ENCODE measurements around the gene RAB7B. TPM values are rescaled to one million over a fixed set of nuclear protein-coding genes. Genes with fewer than 3 reads are reported as not detected.

The RAB7B gene
- total and polyA plus RNA-seq, 4 experiments from 2014 or later: 0.78 to 1.2 TPM; not detected in 2

DNA sequence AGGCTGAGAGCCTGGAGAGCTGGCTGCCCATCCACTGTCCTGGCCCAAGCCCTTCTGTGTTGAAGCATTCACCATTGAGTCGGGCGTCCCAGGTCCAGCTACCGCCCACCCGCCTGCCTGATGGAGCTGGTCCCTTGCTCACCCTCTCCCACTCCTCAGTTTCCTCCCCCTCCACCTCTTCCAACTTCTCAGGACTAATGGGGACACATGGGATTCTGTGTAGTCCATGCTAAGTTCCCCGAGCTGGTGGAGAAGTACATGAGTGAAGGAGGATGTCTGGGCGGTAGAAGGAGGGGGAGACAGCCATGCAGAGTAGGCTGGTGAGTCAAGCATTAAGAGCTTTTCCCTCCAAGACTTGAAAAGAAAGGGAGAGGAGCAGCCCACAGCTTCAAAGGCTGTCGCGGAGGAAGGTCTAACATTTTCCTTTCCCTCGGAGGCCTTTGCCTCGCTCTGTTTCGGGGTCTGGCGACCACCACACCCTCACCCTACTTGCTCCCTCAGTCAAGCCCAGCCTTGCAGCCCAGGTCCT lies 60.5 kb downstream of the RAB7B start:
- ChIA-PET POLR2A (ENCODE audit: partially characterized antibody) (no interaction called here), CTCF (ENCODE audit: partially characterized antibody) (interaction anchor here (1.3 kb wide), 2 partner anchors 25 to 34 kb away, joined by 3 read pairs; no protein-coding TSS in a partner anchor)

DNA sequence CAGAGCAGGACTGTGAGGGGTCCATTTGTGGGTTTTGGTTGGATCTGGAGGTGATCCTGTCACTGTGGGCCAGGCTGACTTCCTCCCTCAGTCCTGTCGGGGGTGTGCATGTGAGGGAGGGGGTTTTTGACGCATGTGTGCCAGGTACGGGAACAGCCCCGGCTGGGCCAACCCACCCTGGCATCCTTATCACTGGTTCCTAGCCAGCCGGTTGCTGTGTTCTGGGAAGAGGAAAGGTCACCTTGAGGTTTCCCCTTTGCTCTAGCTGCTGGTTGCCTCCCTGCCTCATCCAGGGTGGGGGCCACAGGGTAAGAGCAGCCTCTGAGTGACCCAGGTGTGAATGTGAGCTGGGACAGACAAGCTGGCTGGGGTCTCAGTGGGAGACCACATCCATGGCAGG lies 62.5 kb downstream of the RAB7B start:
- CTCF ChIA-PET (ENCODE audit: partially characterized antibody): interaction anchor here (1.0 kb wide), 1 partner anchor 23 kb away, joined by 3 read pairs; no protein-coding TSS in a partner anchor
- H3K27ac Mint-ChIP-seq: no peak overlapping the region

More for the DNA sequence above, 60.5 kb downstream of the RAB7B start:
- H3K27ac ChIP-seq (ENCODE audit: low read depth, low read length): no peak overlapping the region
- no peak overlapping the region for H3K4me3 ChIP-seq (ENCODE audit: low read length in 2 of 2)
- Mint-ChIP-seq H3K36me3 (no peaks in the 10 kb centered on the region), H3K4me1 (no peaks in the 10 kb centered on the region), H3K4me3 (no peak overlapping the region), H3K9me3 (no peaks in the 10 kb centered on the region), H3K27me3 (peaks cover 31 to 49% of the 10 kb centered on the region in 2 donors), H3K27ac (peak overlapping the region in 1 of 7 donors; percentile 19)
- H3K27me3 ChIP-seq (ENCODE audit: insufficient read depth, low read length): peaks cover 4% of the 10 kb centered on the region
- no peaks in the 10 kb centered on the region for H3K4me1 ChIP-seq (ENCODE audit: insufficient read depth, low read length)
- no peak for DNase-seq
- H3K9me3 ChIP-seq (ENCODE audit: control insufficient read depth in 1 of 2, low read length in 2 of 2): no peaks in the 10 kb centered on the region
- no peaks in the 10 kb centered on the region for H3K36me3 ChIP-seq (ENCODE audit: insufficient read depth, low read length)
- intact Hi-C loops (cut with micrococcal nuclease): no loop called here

DNA sequence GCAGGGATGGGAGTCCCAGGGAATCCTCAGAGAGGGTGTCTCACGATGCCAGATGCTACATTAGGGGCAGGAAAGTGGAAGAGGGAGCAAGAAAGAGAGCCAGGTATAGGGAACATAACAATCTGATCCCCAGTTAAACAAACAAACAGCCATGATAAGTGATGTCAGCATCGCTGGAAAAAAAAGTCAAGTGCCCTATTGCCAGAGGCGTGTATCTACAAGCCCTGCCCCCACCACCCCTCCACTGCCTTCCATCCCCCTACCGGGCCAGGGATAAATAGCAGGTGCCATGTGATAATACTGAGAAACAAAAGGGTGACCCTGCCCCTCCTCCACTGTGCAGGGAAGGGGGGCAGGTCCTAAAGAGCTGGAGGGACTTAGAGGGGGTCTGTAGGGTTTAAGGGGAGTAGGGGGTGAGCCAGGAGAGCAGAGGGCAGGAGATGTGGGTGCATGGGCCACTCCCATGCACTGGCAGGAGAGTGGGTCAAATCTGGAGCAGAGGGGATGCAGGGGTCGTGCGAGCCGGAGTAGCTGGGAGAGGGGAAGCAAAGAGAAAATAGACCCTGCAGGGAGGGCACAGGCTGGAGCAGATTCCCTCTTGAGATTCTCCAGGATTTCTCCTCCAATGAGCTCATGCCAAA lies 63.4 kb downstream of the RAB7B start:
- DNase-seq: no peak
- H3K4me1 ChIP-seq (ENCODE audit: insufficient read depth, low read length): no peaks in the 10 kb centered on the region
- CTCF ChIA-PET (ENCODE audit: partially characterized antibody): interaction anchor here (0.6 to 1.0 kb wide), 2 partner anchors 22 to 265 kb away, joined by 3 read pairs; no protein-coding TSS in a partner anchor
- Mint-ChIP-seq H3K27ac (peak overlapping the region in 1 of 7 donors; percentile 36), H3K9me3 (no peaks in the 10 kb centered on the region), H3K27me3 (peaks cover 30 to 55% of the 10 kb centered on the region in 2 donors), H3K36me3 (no peaks in the 10 kb centered on the region), H3K4me1 (no peaks in the 10 kb centered on the region), H3K4me3 (no peak overlapping the region)
- no peaks in the 10 kb centered on the region for H3K36me3 ChIP-seq (ENCODE audit: insufficient read depth, low read length)
- H3K27ac ChIP-seq (ENCODE audit: low read depth, low read length): no peak overlapping the region
- no peak overlapping the region for H3K4me3 ChIP-seq (ENCODE audit: low read length in 2 of 2)
- intact Hi-C loops (cut with micrococcal nuclease): no loop called here
- H3K9me3 ChIP-seq (ENCODE audit: control insufficient read depth in 1 of 2, low read length in 2 of 2): no peaks in the 10 kb centered on the region
- POLR2A ChIA-PET (ENCODE audit: partially characterized antibody): no interaction called here
- H3K27me3 ChIP-seq (ENCODE audit: insufficient read depth, low read length): peaks cover 4% of the 10 kb centered on the region

More for the DNA sequence above, 62.5 kb downstream of the RAB7B start:
- H3K27me3 Mint-ChIP-seq: peaks cover 33 to 56% of the 10 kb centered on the region in 2 donors
- Histone ChIP-seq H3K36me3 (ENCODE audit: insufficient read depth, low read length) (no peaks in the 10 kb centered on the region), H3K27ac (ENCODE audit: low read depth, low read length) (no peak overlapping the region), H3K4me1 (ENCODE audit: insufficient read depth, low read length) (no peaks in the 10 kb centered on the region), H3K9me3 (ENCODE audit: control insufficient read depth in 1 of 2, low read length in 2 of 2) (no peaks in the 10 kb centered on the region), H3K27me3 (ENCODE audit: insufficient read depth, low read length) (peaks cover 4% of the 10 kb centered on the region), H3K4me3 (ENCODE audit: low read length in 2 of 2) (no peak overlapping the region)
- H3K4me3 Mint-ChIP-seq: no peak overlapping the region
- no peak for DNase-seq
- H3K4me1 Mint-ChIP-seq: no peaks in the 10 kb centered on the region
- POLR2A ChIA-PET (ENCODE audit: partially characterized antibody): no interaction called here
- no peaks in the 10 kb centered on the region for H3K36me3 Mint-ChIP-seq
- intact Hi-C loops (cut with micrococcal nuclease): no loop called here
- no peaks in the 10 kb centered on the region for H3K9me3 Mint-ChIP-seq

- CTCF ChIA-PET (ENCODE audit: partially characterized antibody): no interaction called here
- no peak overlapping the region for H3K4me3 ChIP-seq (ENCODE audit: low read length in 2 of 2)
- no peaks in the 10 kb centered on the region for H3K4me1 Mint-ChIP-seq
- H3K9me3 ChIP-seq (ENCODE audit: control insufficient read depth in 1 of 2, low read length in 2 of 2): no peaks in the 10 kb centered on the region
- POLR2A ChIA-PET (ENCODE audit: partially characterized antibody): no interaction called here
- H3K4me3 Mint-ChIP-seq: no peak overlapping the region
- intact Hi-C loops (cut with micrococcal nuclease): no loop called here
- no peaks in the 10 kb centered on the region for H3K36me3 ChIP-seq (ENCODE audit: insufficient read depth, low read length)
- H3K27me3 ChIP-seq (ENCODE audit: insufficient read depth, low read length): no peaks in the 10 kb centered on the region
- no peaks in the 10 kb centered on the region for H3K4me1 ChIP-seq (ENCODE audit: insufficient read depth, low read length)
- H3K36me3 Mint-ChIP-seq: no peaks in the 10 kb centered on the region
- DNase-seq: no peak
- H3K27ac ChIP-seq (ENCODE audit: low read depth, low read length): no peak overlapping the region
- H3K9me3 Mint-ChIP-seq: no peaks in the 10 kb centered on the region
- H3K27ac Mint-ChIP-seq: no peak overlapping the region
- H3K27me3 Mint-ChIP-seq: peaks cover 27 to 50% of the 10 kb centered on the region in 2 donors
Measured at GRCh38 chr1:205938682-205939081, 64.5 kb downstream of the RAB7B start.

DNA sequence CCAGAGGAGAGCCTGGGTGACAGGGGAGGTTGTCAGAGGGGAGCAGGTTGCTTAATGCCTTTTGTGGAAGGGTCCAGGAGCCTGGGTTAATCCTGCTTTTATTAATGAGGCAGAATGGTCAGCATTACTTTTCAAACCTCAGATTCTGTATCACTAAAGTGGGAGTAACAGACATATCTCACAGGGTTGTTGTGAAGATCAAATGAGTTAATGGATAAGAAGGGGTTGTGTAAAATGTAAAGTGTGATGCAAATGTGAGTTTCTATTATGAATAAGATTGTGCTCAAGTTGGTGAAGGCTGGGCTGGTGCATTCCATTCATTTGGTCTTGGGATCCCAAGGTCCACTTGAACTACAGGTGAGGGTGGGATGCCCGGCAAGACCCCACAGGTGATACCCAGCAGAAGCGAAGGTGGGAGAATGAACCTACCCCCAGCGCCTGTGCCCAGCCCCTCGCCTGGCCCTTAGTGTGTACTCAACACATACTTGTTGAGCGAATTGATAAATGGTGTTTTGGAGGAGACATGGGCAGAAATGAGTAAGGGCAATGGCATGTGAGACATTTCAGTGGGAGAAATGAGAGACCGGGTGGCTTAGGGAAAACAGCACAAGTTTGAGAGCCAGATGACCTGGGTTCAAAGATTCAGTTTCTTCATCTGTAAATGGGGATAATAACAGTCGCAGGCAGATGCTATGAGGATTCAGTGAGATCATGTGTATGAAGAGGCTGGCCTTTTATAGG lies 66.2 kb downstream of the RAB7B start:
- H3K9me3 Mint-ChIP-seq: peaks cover 0 to 1% (median 0%) of the 10 kb centered on the region in 8 donors
- Histone ChIP-seq H3K4me3 (ENCODE audit: low read length in 2 of 2) (no peak overlapping the region), H3K36me3 (ENCODE audit: insufficient read depth, low read length) (no peaks in the 10 kb centered on the region), H3K4me1 (ENCODE audit: insufficient read depth, low read length) (no peaks in the 10 kb centered on the region), H3K9me3 (ENCODE audit: control insufficient read depth in 1 of 2, low read length in 2 of 2) (no peaks in the 10 kb centered on the region), H3K27ac (ENCODE audit: low read depth, low read length) (no peak overlapping the region), H3K27me3 (ENCODE audit: insufficient read depth, low read length) (no peaks in the 10 kb centered on the region)
- intact Hi-C loops (cut with micrococcal nuclease): no loop called here
- ChIA-PET CTCF (ENCODE audit: partially characterized antibody) (no interaction called here), POLR2A (ENCODE audit: partially characterized antibody) (no interaction called here)
- no peak for DNase-seq
- peaks cover 18 to 44% of the 10 kb centered on the region in 2 donors for H3K27me3 Mint-ChIP-seq
- H3K4me1 Mint-ChIP-seq: no peaks in the 10 kb centered on the region
- H3K4me3 Mint-ChIP-seq: no peak overlapping the region
- no peak overlapping the region for H3K27ac Mint-ChIP-seq
- H3K36me3 Mint-ChIP-seq: no peaks in the 10 kb centered on the region

- no peaks in the 10 kb centered on the region for H3K36me3 ChIP-seq (ENCODE audit: insufficient read depth, low read length)
- no peak overlapping the region for H3K4me3 Mint-ChIP-seq
- POLR2A ChIA-PET (ENCODE audit: partially characterized antibody): no interaction called here
Measured at GRCh38 chr1:205936311-205936710, 66.9 kb downstream of the RAB7B start.

DNA sequence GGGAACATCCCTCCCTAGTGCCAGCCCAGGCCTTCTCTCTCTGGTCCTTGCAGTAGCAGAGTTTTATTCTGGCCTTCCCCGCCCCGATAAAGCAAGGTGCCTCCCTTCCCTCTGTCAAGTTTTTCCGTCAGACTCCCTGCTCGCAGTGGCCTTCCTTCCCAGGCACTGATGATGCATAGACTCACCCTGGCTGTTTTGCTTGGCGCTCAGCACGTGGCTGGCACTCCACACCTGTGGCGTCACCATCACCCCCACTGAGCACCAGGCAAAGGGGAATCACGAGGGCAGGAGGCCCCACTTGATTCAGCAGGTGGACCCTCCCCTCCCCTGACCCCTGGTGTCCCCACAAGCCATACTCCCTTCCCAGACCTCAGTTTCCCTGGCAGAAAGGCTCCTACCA lies 67.3 kb downstream of the RAB7B start:
- no peak overlapping the region for H3K4me3 ChIP-seq (ENCODE audit: low read length in 2 of 2)
- H3K4me1 ChIP-seq (ENCODE audit: insufficient read depth, low read length): no peaks in the 10 kb centered on the region
- ChIA-PET CTCF (ENCODE audit: partially characterized antibody) (no interaction called here), POLR2A (ENCODE audit: partially characterized antibody) (no interaction called here)
- H3K9me3 ChIP-seq (ENCODE audit: control insufficient read depth in 1 of 2, low read length in 2 of 2): no peaks in the 10 kb centered on the region
- H3K36me3 Mint-ChIP-seq: no peaks in the 10 kb centered on the region
- intact Hi-C loops (cut with micrococcal nuclease): no loop called here
- H3K27me3 ChIP-seq (ENCODE audit: insufficient read depth, low read length): no peaks in the 10 kb centered on the region
- no peak overlapping the region for H3K27ac ChIP-seq (ENCODE audit: low read depth, low read length)
- peaks cover 16 to 36% of the 10 kb centered on the region in 2 donors for H3K27me3 Mint-ChIP-seq
- no peaks in the 10 kb centered on the region for H3K4me1 Mint-ChIP-seq
- H3K9me3 Mint-ChIP-seq: peaks cover 0 to 1% (median 0%) of the 10 kb centered on the region in 8 donors
- H3K4me3 Mint-ChIP-seq: no peak overlapping the region
- no peak for DNase-seq
- H3K36me3 ChIP-seq (ENCODE audit: insufficient read depth, low read length): no peaks in the 10 kb centered on the region
- H3K27ac Mint-ChIP-seq: no peak overlapping the region

More at GRCh38 chr1:205936311-205936710, 66.9 kb downstream of the RAB7B start:
- H3K27me3 Mint-ChIP-seq: peaks cover 16 to 37% of the 10 kb centered on the region in 2 donors
- no peaks in the 10 kb centered on the region for H3K9me3 ChIP-seq (ENCODE audit: control insufficient read depth in 1 of 2, low read length in 2 of 2)
- no peaks in the 10 kb centered on the region for H3K27me3 ChIP-seq (ENCODE audit: insufficient read depth, low read length)
- H3K4me1 Mint-ChIP-seq: no peaks in the 10 kb centered on the region
- intact Hi-C loops (cut with micrococcal nuclease): no loop called here
- H3K27ac ChIP-seq (ENCODE audit: low read depth, low read length): no peak overlapping the region
- DNase-seq: no peak
- H3K9me3 Mint-ChIP-seq: peaks cover 0 to 1% (median 0%) of the 10 kb centered on the region in 8 donors
- no peak overlapping the region for H3K4me3 ChIP-seq (ENCODE audit: low read length in 2 of 2)
- H3K27ac Mint-ChIP-seq: no peak overlapping the region
- no peaks in the 10 kb centered on the region for H3K4me1 ChIP-seq (ENCODE audit: insufficient read depth, low read length)
- H3K36me3 Mint-ChIP-seq: no peaks in the 10 kb centered on the region
- CTCF ChIA-PET (ENCODE audit: partially characterized antibody): no interaction called here

Data from CD4-positive, alpha-beta memory T cell (primary cell).